Upper lobe of left lung (tissue), 6 donors: ENCODE results near the gene ASCC3. TPM values are rescaled to one million over a fixed set of nuclear protein-coding genes. Genes with fewer than 3 reads are reported as not detected.
A peak's percentile ranks its signal among the peaks of the same experiment; 100 is the strongest.

Source experiments
- ATAC-seq, 2 donors: fragments of 200-7000 bp; cut with Tn5 transposase; one replicate each; pipeline ENCODE4 v1.9.1; 2022; ENCODE audit warnings: mild to moderate bottlenecking in 2 of 2, moderate library complexity in 2 of 2; ENCODE audit not compliant: low FRiP score in 2 of 2
- DNase-seq, 2 donors: peaks; one replicate each; pipeline ENCODE4 v3.0.0-alpha.2; 2019 to 2020
- H3K27ac ChIP-seq, 4 donors: fragments of 200-600 bp; sonication (generic); one replicate each; pipeline ENCODE4 v1.5.1; 2016 to 2019
- H3K27me3 ChIP-seq, 4 donors: fragments of 200-600 bp; sonication (generic); one replicate each; pipeline ENCODE4 v1.5.1; 2017 to 2019
- H3K36me3 ChIP-seq, 4 donors: fragments of 200-600 bp; sonication (generic); one replicate each; pipeline ENCODE4 v1.5.1; 2016 to 2019
- H3K4me1 ChIP-seq, 4 donors: fragments of 200-600 bp; sonication (generic); one replicate each; pipeline ENCODE4 v1.5.1; 2018 to 2019
- H3K4me3 ChIP-seq, 4 donors: fragments of 200-600 bp; sonication (generic); one replicate each; pipeline ENCODE4 v1.5.1; 2017 to 2019; ENCODE audit warnings: mild to moderate bottlenecking in 2 of 4, moderate library complexity in 1 of 4
- H3K9me3 ChIP-seq, 4 donors: fragments of 200-600 bp; sonication (generic); one replicate each; pipeline ENCODE4 v1.5.1; 2018 to 2019
- CTCF ChIP-seq, 6 experiments: fragments of 450-650 bp in 4 of 6; fragments of 200-600 bp in 2 of 6; sonication (generic) in 2 of 6; IDR thresholded peaks; one replicate each; pipeline ENCODE4 v1.5.1; 2016 to 2019; ENCODE audit warnings: antibody characterized with exemption in 6 of 6
- EP300 ChIP-seq, 4 donors: sonication (generic); formaldehyde crosslinking; IDR thresholded peaks; one replicate each; pipeline ENCODE4 v1.5.1; 2017; ENCODE audit warnings: antibody characterized with exemption in 4 of 4, control low read depth in 2 of 4
- POLR2A ChIP-seq, 4 donors: fragments of 450-650 bp; IDR thresholded peaks; one replicate each; pipeline ENCODE4 v1.5.1; 2016 to 2017; ENCODE audit warnings: antibody characterized with exemption in 4 of 4, mild to moderate bottlenecking in 2 of 4
- POLR2AphosphoS5 ChIP-seq, 2 donors: sonication (generic); formaldehyde crosslinking; IDR thresholded peaks; one replicate each; pipeline ENCODE4 v1.5.1; 2017; ENCODE audit warnings: antibody characterized with exemption in 2 of 2
- WGBS, 2 donors: methylation state at CpG; one replicate each; pipeline ENCODE4 v1.1.5; 2017 to 2018; 5-methylcytosine and 5-hydroxymethylcytosine counted together
- total RNA-seq, 6 donors: library from RNA; depleted of rRNA in 4 of 6; stranded (reverse); fragments of >200 nt in 4 of 6; gene quantifications; one replicate each; pipeline versions ENCODE4 v1.1.0 to v1.2.1, GENCODE V29; 2016 to 2021
- donor health status: DM: no; HTN: no; CAD: no; lungs with moderate emphysema.
- donor health status: DM: no; HTN: yes; CAD: no; lungs with severe emphysema.

The ASCC3 gene
- total RNA-seq, 6 donors from 2014 or later: 18.4 to 52.2 (median 33.9) TPM

GRCh38 chr6:100614933-100615332 lies 266.2 kb downstream of the ASCC3 start:
- Histone ChIP-seq H3K27me3 (no peaks in the 10 kb centered on the region), H3K36me3 (peaks cover 0 to 6% (median 1%) of the 10 kb centered on the region in 4 donors), H3K27ac (no peak overlapping the region), H3K9me3 (no peaks in the 10 kb centered on the region), H3K4me3 (no peak overlapping the region), H3K4me1 (no peaks in the 10 kb centered on the region)
- TF ChIP-seq POLR2AphosphoS5 (IDR thresholded peaks at IDR 0.05): no peak
- no peak for TF ChIP-seq EP300 (IDR thresholded peaks at IDR 0.05)
- no peak for TF ChIP-seq POLR2A (IDR thresholded peaks at IDR 0.05)
- no peak for TF ChIP-seq CTCF (IDR thresholded peaks at IDR 0.05)
- no peak for ATAC-seq
- WGBS, 2 donors: 96 to 99% methylated on average over 8 of the region's 8 CpGs
- peak in 1 of 2 donors; percentile 4 for DNase-seq

- H3K27ac ChIP-seq: no peak overlapping the region
- TF ChIP-seq POLR2A (IDR thresholded peaks at IDR 0.05) (no peak), POLR2AphosphoS5 (IDR thresholded peaks at IDR 0.05) (no peak), CTCF (IDR thresholded peaks at IDR 0.05) (no peak), EP300 (IDR thresholded peaks at IDR 0.05) (no peak)
- H3K36me3 ChIP-seq: peaks cover 0 to 6% (median 1%) of the 10 kb centered on the region in 4 donors
- no peak overlapping the region for H3K4me3 ChIP-seq
- WGBS, 2 donors: 93% methylated on average over 4 of the region's 4 CpGs
- no peaks in the 10 kb centered on the region for H3K27me3 ChIP-seq
- ATAC-seq (no peak), DNase-seq (no peak)
- H3K9me3 ChIP-seq: no peaks in the 10 kb centered on the region
- H3K4me1 ChIP-seq: no peaks in the 10 kb centered on the region
These were observed 266.7 kb downstream of the ASCC3 start for GRCh38 chr6:100614386-100614785.

GRCh38 chr6:100613656-100614055 lies 267.5 kb downstream of the ASCC3 start:
- 96 to 100% methylated on average over 3 of the region's 3 CpGs for WGBS, 2 donors
- Histone ChIP-seq H3K27ac (no peak overlapping the region), H3K4me3 (no peak overlapping the region), H3K27me3 (no peaks in the 10 kb centered on the region), H3K4me1 (no peaks in the 10 kb centered on the region), H3K9me3 (no peaks in the 10 kb centered on the region), H3K36me3 (peaks cover 0 to 6% (median 1%) of the 10 kb centered on the region in 4 donors)
- ATAC-seq (no peak), DNase-seq (no peak)
- TF ChIP-seq EP300 (IDR thresholded peaks at IDR 0.05): no peak
- TF ChIP-seq POLR2AphosphoS5 (IDR thresholded peaks at IDR 0.05): no peak
- no peak for TF ChIP-seq POLR2A (IDR thresholded peaks at IDR 0.05)
- TF ChIP-seq CTCF (IDR thresholded peaks at IDR 0.05): no peak

GRCh38 chr6:100612094-100612493 lies 269.0 kb downstream of the ASCC3 start:
- Histone ChIP-seq H3K4me1 (no peaks in the 10 kb centered on the region), H3K9me3 (no peaks in the 10 kb centered on the region), H3K4me3 (no peak overlapping the region), H3K27ac (no peak overlapping the region), H3K36me3 (peaks cover 0 to 5% (median 0%) of the 10 kb centered on the region in 4 donors), H3K27me3 (no peaks in the 10 kb centered on the region)
- TF ChIP-seq POLR2AphosphoS5 (IDR thresholded peaks at IDR 0.05): no peak
- no peak for TF ChIP-seq POLR2A (IDR thresholded peaks at IDR 0.05)
- TF ChIP-seq CTCF (IDR thresholded peaks at IDR 0.05): no peak
- no peak for TF ChIP-seq EP300 (IDR thresholded peaks at IDR 0.05)
- WGBS, 2 donors: 96% methylated on average over 2 of the region's 2 CpGs
- no peak for DNase-seq
- ATAC-seq: no peak

GRCh38 chr6:100599088-100599770 lies 281.9 kb downstream of the ASCC3 start:
- Histone ChIP-seq H3K4me1 (no peaks in the 10 kb centered on the region), H3K4me3 (no peak overlapping the region), H3K36me3 (peaks cover 0 to 13% (median 0%) of the 10 kb centered on the region in 4 donors), H3K27me3 (no peaks in the 10 kb centered on the region), H3K27ac (no peak overlapping the region), H3K9me3 (no peaks in the 10 kb centered on the region)
- TF ChIP-seq EP300 (IDR thresholded peaks at IDR 0.05): no peak
- no peak for TF ChIP-seq POLR2AphosphoS5 (IDR thresholded peaks at IDR 0.05)
- TF ChIP-seq CTCF (IDR thresholded peaks at IDR 0.05): no peak
- no peak for TF ChIP-seq POLR2A (IDR thresholded peaks at IDR 0.05)
- DNase-seq: no peak
- 88 to 95% methylated on average over 1 of the region's 1 CpG for WGBS, 2 donors
- ATAC-seq: no peak
